ENCODE measurements around the gene DNER. TPM values are rescaled to one million over a fixed set of nuclear protein-coding genes. Genes with fewer than 3 reads are reported as not detected.

Gene DNER
- total and polyA plus RNA-seq, 2 experiments from 2014 or later = 4.7 to 8.8 TPM

- TF ChIP-seq ZNF462 (CRISPR knock-in tag; IDR thresholded peaks at IDR 0.05) (no peak), ZNF114 (CRISPR knock-in tag; IDR thresholded peaks at IDR 0.05) (no peak), NANOG (IDR thresholded peaks at IDR 0.05; ENCODE audit: borderline replicate concordance) (no peak)
- TF ChIP-seq, protein P1, sequence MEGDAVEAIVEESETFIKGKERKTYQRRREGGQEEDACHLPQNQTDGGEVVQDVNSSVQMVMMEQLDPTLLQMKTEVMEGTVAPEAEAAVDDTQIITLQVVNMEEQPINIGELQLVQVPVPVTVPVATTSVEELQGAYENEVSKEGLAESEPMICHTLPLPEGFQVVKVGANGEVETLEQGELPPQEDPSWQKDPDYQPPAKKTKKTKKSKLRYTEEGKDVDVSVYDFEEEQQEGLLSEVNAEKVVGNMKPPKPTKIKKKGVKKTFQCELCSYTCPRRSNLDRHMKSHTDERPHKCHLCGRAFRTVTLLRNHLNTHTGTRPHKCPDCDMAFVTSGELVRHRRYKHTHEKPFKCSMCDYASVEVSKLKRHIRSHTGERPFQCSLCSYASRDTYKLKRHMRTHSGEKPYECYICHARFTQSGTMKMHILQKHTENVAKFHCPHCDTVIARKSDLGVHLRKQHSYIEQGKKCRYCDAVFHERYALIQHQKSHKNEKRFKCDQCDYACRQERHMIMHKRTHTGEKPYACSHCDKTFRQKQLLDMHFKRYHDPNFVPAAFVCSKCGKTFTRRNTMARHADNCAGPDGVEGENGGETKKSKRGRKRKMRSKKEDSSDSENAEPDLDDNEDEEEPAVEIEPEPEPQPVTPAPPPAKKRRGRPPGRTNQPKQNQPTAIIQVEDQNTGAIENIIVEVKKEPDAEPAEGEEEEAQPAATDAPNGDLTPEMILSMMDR (conservative IDR thresholded peaks at IDR 0.05; ENCODE audit: low read depth in 2 of 2) = no peak
Measured at GRCh38 chr2:229425598-229425997, 288.8 kb downstream of the DNER start (continued).

GRCh38 chr2:229422063-229422462, 292.3 kb downstream of the DNER start:
- ATAC-seq = no peak
- Histone ChIP-seq H3K4me3 (no peak overlapping the region), H3K9me2 (ENCODE audit: insufficient read depth) (no peaks in the 10 kb centered on the region; the same call in 1 of the 2 replicates), H3F3A (replicated peaks; ENCODE audit: low read depth) (no peaks in the 10 kb centered on the region), H3K36me3 (ENCODE audit: insufficient read depth) (no peaks in the 10 kb centered on the region), H3K27me3 (ENCODE audit: insufficient read depth) (no peaks in the 10 kb centered on the region), H4K20me1 (replicated peaks; ENCODE audit: insufficient read depth) (no peaks in the 10 kb centered on the region), H3K4me1 (ENCODE audit: insufficient read depth) (peaks cover 17% of the 10 kb centered on the region), H3K79me2 (replicated peaks; ENCODE audit: insufficient read depth) (no peaks in the 10 kb centered on the region), H2AFZ (no peak overlapping the region), H3K4me2 (no peak overlapping the region), H3K27ac (ENCODE audit: low read depth) (no peak overlapping the region)
- H3K27me3 Mint-ChIP-seq (ENCODE audit: insufficient read depth, low read depth, poor library complexity) = no peaks in the 10 kb centered on the region
- no peak for DNase-seq (ENCODE audit: low spot score)
- peaks cover 4% of the 10 kb centered on the region; the same call in 2 of the 3 replicates for H3K36me3 Mint-ChIP-seq (ENCODE audit: low read depth)
- no peak overlapping the region for H3K4me3 Mint-ChIP-seq
- H3K4me1 Mint-ChIP-seq = peaks cover 18% of the 10 kb centered on the region
- no peaks in the 10 kb centered on the region; the same call in 2 of the 3 replicates for H3K9me3 Mint-ChIP-seq
- no peak overlapping the region for H3K27ac Mint-ChIP-seq
- TF ChIP-seq ZNF114 (CRISPR knock-in tag; IDR thresholded peaks at IDR 0.05) (no peak), EZH2phosphoT487 (IDR thresholded peaks at IDR 0.05; ENCODE audit: unreplicated experiment) (no peak), ZNF331 (CRISPR knock-in tag; IDR thresholded peaks at IDR 0.05; ENCODE audit: low read depth) (no peak), JUNB (IDR thresholded peaks at IDR 0.05; ENCODE audit: unreplicated experiment) (no peak), ETS1 (IDR thresholded peaks at IDR 0.05) (no peak), REST (IDR thresholded peaks at IDR 0.05; ENCODE audit: unreplicated experiment) (no peak), CREB1 (CRISPR knock-in tag; IDR thresholded peaks at IDR 0.05; ENCODE audit: low read depth) (no peak), NANOG (IDR thresholded peaks at IDR 0.05; ENCODE audit: borderline replicate concordance) (no peak), EZH2 (IDR thresholded peaks at IDR 0.05; ENCODE audit: low read depth, unreplicated experiment) (no peak), STAT1 (IDR thresholded peaks at IDR 0.05; ENCODE audit: unreplicated experiment) (no peak)

All from GM23338 (cell line).